ENCODE results near the gene TOR1A.
A peak's percentile ranks its signal among the peaks of the same experiment; 100 is the strongest.

Gene TOR1A, protein sequence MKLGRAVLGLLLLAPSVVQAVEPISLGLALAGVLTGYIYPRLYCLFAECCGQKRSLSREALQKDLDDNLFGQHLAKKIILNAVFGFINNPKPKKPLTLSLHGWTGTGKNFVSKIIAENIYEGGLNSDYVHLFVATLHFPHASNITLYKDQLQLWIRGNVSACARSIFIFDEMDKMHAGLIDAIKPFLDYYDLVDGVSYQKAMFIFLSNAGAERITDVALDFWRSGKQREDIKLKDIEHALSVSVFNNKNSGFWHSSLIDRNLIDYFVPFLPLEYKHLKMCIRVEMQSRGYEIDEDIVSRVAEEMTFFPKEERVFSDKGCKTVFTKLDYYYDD

DNA sequence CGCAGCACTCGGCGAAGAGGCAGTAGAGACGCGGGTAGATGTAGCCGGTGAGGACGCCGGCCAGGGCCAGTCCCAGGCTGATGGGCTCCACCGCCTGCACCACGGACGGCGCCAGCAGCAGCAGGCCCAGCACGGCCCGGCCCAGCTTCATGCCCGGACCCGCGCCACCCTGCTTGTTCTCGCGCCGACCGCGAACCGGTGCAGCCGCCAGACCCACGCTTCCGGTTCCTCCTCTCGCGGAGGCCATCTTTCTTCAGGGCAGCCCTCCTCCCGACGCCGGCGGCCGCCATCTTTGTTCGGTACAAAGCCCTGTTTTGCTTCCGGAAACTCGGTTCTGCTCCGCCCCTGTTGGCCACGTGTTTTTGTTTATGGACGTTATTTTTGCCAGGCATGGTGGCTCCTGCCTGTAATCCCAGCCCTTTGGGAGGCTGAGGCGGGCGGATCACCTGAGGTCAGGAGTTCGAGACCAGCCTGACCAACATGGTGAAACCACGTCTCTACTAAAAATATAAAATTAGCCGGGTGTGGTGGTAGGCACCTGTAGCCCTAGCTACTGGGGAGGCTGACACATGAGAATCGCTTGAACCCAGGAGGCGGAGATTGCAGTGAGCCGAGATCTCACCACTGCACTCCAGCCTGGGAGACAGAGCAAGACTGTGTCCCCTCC is at the start of gene TOR1A:
Gene TOR1A, minus strand, starts transcription at position 202 of the 667 bp plus-strand sequence. Its CDS starts 51 bp downstream, at position 151.
- DNase-seq (ENCODE audit: low read depth in 2 of 2): peak; percentile 84 to 85

DNA sequence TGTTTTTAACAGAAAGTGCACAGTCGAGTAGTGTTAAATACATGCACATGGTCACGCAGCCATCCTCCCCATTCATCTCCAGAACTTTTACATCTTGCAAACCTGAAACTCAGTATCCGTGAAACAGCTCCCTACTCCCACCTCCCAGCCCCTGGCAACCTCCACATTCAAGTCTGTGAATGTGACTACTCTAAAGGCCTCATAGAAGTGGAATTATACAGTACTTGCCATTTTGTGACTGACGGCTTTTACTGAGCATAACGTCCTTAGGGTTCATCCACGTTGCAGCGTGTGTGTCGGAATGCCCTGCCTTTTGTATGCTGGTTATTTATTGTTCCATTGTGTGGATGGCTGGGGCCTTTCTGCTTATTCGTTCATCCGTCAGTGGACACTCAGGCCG is 47.1 kb upstream of the TOR1A start:
- DNase-seq (ENCODE audit: low read depth in 2 of 2): no peak

DNA sequence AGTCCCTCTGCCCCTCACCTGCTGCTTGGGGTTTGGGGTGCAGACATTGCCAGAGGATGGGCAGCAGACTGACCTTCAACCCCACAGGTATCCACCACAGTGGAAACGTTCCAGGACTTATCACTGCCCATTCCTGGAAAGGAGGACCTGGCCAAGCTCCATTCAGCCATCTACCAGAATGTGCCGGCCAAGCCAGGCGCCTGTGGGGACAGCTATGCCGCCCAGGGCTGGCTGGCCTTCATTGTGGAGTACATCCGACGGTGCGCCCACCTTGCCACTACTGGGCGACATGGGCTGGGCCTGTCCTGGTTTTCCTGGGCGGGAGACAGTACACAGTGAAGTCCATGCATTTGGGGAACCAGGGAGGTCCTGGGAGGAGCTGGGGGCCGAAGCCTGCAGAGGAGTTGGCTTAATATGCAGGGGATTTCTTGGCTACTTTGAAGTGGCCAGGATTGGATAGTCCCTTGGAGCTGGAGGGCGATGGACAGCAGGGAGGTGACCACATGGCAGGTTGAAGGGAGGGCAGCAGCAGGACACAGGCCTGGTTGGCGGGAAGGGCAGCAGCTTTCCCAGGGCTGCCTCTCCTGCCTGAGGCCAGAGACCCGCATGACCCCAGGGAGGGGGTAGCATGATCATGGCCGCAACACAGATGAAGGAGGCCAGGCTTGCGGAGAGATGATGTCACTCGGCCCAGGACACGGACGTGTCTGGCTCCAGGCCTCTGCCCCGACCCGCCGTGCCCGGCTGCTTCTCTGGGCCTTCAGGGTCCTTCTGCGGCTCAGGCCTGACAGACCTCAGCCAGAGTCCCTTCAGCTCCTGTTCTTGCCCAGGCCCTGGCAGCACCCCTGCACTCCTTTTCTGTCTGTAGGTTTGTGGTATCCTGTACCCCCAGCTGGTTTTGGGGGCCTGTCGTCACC is 45.9 kb upstream of the TOR1A start:
- no peak for DNase-seq (ENCODE audit: low read depth in 2 of 2)

DNA sequence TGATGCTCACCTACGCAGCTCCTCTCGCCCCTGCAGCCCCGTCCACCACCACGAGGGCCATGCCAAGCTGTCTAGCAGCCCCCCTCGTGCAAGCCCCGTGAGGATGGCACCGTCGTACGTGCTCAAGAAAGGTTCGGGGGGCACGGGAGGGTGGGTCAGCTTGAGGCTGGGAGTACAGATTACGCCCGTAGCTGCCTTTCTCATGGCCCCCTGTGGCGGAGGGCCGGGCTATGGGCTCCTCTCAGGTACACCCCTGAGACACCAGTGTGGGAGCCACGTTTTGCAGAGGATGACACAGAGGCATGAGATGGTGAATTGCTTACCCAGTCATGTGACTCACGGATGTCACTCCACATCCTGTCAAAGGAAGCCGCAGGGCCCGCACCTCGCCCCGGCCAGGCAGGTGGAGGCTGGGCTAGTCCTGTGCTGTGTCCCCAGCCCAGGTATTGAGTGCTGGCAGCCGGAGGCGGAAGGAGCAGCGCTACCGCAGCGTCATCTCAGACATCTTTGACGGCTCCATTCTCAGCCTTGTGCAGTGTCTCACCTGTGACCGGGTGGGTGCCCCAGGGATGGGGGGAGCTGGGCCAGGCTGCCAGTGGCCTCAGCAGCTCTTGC is 45.0 kb upstream of the TOR1A start:
- DNase-seq (ENCODE audit: low read depth in 2 of 2): no peak

DNA sequence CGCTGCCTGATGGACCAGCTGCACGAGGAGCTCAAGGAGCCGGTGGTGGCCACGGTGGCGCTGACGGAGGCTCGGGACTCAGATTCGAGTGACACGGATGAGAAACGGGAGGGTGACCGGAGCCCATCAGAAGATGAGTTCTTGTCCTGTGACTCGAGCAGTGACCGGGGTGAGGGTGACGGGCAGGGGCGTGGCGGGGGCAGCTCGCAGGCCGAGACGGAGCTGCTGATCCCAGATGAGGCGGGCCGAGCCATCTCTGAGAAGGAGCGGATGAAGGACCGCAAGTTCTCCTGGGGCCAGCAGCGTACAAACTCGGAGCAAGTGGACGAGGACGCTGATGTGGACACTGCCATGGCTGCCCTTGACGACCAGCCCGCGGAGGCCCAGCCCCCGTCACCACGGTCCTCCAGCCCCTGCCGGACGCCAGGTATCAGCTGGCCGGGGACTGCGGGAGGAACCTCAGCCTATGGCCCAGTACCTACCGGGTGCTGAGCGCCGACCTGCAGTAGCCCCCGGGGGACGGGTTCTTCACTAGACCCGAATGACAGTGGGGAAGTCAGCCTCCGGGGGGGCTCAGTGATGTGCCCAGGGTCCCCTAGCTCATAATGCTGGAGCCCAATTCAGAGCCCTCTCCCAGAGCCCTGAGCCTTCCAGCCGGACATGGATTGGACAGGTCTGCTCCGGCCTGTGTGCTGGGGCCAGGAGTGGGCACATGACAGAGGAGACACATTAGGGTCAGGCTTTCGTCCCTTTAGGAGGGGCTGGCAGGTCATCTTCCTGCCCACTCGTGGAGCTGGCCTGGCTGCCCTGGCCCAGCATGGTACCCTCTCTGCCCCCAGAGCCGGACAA is 44.3 kb upstream of the TOR1A start:
- no peak for DNase-seq (ENCODE audit: low read depth in 2 of 2)

DNA sequence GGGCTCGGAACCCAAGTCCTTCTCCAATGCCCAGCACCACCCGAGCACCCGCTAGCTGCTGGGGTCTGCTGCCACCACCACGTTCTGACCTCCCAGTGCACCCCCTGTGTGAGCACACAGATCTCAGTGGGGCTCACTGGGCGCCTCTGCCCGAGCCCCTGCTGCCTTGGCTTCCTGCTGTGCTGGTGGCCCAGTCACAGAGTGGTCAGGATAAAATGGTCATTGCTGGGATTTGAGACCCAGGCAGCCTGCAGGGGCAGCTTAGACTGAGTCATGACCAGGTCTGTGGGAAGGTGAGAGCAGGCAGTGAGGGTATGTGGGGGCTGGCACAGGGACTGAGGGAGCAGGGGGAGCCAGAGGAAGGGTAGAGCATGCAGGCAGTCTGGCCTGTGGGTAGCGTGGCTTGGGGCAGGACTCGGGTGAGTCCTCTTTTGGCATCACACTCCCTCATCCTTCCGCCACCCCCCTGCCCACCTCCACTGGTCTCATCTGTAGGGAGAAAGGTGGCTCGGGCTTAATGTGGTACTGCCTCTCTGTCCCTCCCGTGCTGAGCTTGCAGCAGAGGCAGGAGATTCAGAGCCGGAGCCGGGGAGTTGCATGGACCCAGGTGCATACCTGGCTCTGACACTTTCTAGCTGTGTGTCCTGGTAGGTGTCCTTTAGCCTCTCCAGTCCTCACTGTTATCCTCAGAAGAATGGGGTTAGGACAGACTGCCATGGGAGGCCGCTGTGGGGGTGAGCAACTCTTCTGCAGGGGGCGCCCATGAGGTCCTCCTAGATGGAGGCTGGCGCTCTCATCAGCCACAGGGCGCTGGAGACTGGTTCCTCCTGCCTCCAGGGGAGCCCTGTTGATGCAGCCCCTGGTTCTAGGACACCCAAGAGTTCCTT is 43.4 kb upstream of the TOR1A start:
- no peak for DNase-seq (ENCODE audit: low read depth in 2 of 2)

DNA sequence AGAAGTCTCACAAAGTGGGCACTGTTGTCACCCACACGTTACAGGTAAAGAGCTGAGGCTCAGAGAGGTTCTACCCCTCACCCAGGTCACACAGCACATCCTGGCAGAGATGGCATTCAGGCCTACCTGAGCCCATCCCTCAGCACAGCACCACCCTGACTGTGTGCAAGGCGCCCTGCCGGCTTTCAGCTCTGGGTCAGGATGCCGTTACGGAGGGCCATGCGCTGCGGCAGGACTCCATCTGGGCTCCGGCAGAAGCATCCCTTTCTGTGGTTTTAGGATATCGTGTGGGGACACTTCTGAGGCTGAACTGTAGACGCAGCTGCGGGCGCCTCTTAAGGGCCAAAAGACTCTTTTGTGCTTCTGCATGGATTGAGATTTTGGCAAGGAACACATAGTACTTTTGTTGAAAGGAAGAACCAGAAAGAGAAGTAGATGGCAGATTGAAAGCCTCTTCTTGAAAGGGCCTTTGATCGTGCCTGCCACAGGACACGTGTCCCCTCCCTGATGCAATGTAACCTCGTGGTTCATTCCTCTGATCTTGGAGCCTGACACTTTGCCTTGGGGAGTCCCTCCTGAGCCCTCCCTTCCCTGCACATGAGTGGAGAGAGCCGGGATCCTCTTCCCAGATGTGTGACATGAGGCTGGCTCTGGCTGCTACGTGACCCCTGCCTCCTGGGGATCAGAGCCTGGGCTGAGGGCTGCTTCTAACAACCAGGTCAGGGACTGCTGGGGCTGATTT is 42.6 kb upstream of the TOR1A start:
- DNase-seq (ENCODE audit: low read depth in 2 of 2): no peak

DNA sequence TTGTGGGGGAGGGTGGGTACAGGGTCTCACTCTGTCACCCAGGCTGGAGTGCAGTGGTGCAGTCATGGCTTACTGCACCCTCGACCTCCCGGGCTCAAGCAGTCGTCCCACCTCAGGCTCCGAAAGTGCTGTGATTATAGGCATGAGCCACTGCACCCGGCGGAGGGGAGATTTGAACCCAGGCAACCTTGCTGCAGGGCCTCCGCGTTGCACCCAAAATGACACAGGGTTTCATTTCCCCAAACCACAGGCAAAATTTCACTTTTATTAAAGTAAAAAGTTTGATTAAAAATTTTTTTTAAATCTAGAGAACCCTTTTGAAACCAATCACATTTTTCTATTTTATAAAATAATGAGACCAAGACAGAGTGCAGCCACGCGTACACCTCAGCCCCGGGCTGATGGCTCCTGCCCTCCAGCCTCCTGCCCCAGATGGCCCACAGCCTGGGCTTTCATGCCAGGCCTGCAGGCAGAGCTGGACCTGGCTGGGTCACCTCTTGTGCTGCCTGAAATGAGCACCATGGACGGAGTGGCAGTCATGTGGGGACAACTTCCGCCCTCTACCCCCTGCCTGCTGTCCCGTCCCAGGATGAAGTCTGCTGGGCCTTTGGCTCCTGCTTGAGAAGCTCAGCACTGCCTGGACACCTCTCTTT is 41.9 kb upstream of the TOR1A start:
- DNase-seq (ENCODE audit: low read depth in 2 of 2): no peak

DNA sequence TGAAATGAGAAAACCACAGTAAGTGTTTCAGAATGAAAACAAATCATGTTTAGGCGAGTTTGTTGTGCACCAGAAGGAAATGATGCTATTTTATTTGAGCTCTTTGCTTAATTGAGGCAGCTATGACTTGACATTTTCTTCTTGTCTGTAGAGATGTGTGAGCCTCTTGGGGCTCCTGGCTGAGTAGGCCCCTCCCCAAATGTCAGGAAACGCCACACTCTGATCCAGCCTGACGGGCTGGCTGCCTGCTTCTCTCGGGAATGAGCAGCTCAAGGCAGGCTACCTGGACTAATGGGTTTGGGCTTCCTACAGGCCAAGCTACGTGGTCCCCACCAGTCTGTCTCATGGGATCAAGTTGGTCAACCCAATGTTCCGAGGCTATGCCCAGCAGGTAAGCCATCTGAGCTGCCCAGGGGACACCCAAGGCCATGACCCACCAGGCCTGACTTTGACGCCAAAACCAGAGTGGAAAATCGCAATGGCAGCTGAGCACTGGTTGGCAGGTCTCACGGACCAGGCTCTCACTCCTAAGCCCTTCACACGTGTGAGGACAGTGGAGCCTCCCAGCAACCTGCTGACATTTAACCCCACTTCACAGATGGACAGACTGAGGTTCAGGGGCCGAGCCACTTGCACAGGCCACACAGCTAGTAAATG is 41.2 kb upstream of the TOR1A start:
- no peak for DNase-seq (ENCODE audit: low read depth in 2 of 2)

DNA sequence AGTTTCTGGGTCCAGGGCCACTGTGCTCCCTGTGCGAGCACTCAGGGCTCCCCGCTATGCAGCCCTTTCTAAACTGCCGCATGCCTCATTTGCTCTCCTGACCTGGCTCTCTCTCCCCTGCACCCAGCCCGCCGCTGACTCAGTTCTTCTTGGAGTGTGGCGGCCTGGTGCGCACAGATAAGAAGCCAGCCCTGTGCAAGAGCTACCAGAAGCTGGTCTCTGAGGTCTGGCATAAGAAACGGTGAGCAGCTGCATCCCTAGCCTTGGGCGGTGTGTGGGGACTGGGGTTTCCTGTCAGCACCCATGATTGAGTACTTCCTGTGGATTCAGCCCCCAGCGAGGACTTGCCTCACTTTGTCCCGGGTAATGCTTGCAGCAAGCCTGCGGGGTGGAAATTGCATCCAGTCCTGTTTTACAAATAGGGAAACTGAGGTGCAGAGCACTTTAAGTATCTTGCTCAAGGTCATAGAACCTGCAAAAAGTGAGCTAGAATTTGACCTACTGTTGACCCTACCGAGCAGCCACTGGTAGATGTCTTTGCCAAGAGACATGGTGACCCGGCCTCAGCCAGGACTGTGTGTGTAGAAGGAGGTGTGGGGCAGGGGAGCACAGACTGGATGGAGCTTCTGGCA is 39.2 kb upstream of the TOR1A start:
- peak; percentile 54 to 55 for DNase-seq (ENCODE audit: low read depth in 2 of 2)

DNA sequence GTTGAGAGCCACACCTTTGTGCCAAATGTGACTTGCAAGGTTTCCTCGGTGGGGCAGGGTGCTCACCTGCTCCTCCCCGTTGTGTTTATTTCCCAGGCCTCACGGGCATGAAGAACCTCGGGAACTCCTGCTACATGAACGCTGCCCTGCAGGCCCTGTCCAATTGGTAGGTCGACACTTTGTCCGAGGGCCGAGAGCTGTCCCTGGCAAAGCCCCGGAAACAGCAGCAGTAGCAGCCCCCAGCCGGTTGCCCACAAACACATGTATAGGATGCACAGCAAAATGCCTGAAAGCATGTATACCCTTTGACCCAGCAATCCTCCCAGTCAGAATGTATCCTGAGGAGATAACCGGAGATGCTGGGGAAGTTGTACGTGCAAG is 37.5 kb upstream of the TOR1A start:
- no peak for DNase-seq (ENCODE audit: low read depth in 2 of 2)

DNA sequence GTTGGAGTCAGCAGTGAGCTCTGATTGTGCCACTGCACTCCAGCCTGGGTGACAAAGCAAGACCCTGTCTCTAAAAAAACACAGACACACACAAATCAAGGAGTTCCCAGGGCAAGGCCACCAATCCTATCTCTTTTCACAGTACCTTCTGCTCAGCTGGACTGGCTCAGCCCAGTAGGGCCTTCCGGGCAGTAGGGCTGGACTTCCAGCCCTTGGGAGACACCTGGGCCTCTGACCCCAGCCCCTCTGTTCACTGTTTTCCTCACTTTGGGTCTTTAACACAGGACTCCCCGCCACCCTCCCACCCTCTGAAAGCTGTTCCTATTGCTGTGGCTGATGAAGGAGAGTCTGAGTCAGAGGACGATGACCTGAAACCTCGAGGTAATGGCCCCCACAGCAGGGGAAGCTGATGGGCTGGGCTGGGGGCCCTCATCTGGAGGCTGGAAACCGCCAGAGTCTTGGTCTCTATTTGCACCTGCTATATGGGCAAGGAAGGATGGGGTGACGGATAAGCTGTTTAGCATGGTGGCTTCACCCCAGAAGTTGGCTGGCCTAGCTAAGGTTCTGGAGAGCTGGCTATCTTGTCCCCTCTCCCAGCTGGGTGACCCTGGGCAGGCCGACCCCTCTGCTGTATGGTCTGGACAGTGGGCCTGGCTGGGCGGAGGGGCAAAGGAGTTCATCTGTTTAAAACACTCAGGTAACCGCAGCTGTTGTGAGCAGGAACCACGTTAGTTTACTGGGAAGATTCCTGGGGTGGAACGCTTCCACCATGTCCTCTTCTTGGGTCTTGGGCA is 36.9 kb upstream of the TOR1A start:
- no peak for DNase-seq (ENCODE audit: low read depth in 2 of 2)

DNA sequence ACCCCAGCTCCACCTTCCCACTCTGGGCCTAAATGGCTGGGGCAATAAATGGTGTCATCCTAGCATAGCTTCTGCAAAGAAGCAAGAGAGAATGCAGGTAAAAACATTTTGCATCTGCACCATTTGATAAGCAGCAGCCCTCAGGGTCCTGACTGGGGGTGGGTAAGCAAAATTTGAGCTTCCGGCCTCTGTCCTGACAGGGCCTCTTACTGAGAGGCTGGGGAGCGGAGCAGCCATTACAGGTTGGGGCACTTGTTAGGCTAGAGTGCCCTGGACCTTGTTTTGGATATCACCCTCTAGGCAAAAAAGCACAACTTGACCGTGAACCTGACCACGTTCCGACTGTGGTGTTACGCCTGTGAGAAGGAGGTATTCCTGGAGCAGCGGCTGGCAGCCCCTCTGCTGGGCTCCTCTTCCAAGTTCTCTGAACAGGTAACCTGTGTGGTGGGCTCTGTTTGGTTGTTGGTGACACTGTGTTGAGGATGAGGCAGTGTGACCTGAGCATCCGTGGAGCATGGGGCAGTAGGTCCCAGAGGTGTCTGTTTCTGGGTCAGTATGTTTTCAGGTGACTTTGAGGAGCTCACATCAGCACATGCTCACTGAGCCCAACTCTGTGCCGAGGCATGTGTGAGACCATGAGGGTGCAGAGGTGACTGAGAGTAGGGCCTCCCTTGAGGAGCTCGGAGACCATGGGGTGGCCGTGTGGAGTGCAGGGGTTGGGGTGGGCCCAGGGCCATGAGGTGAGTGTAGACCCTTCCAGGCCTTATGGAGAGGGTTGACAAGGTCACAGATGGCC is 34.4 kb upstream of the TOR1A start:
- DNase-seq (ENCODE audit: low read depth in 2 of 2): no peak

DNA sequence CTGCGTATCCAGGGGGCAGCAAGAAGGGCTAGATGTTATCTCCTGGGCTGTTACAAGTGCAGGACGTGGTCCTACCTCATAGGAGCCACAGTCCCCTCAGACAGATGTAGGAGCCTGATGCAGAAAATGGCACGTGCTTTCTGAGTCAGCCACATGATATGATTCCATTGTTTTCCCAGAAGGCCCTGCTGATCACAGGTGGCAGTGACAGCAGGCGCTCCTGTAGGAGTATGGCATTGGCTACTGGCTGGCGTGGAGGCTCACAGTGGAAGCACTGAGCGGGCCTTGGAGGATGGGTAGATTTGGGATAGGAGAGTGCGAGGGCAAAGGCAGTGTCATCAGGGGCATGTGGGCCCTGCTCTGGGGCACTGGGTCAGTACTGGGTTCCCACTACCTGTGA is 33.3 kb upstream of the TOR1A start:
- no peak for DNase-seq (ENCODE audit: low read depth in 2 of 2)

DNA sequence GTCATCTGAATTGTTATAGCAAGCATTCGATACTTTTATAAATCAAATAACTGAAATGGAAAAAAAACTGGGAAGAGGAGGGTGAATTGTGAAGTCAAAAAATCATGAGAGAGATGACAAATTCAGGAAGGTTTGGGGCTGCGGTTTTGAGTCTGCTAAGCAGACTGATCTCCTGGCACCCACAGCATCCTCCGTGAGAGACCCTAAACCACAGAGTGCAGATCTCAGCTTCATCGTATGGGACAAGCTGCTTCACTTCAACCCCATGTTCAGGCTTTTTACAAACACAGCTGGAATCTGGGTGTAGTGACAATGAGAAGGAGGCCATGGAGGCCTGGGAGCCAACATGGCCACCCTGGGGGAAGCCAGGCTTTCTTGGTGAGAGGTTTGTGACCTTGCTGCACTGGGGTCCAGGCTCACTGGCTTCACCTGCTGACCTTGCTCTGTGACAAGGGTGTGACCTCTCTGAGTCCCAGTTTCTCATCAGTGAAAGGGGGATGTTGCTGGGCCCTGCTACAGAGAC is 30.7 kb upstream of the TOR1A start:
- DNase-seq (ENCODE audit: low read depth in 2 of 2): no peak

DNA sequence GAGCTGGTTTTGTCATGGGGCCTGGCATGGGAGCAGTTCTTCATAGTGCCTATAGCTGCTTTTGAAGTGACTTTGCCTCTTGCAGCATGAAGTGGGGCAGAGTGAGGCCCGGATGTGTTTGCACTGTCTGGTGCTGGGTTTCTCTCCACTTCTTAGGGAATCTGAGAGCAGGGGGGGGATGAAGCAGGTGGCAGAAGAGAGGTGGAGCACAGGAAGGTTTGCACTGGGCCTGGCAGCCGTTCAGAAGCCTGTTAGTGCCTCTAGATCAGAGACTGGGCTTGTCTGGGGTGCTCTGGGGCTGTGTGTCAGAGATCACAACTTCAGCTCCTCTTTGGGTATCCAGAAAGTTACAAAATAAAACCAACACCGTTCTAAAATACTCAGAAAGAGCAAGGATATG is 29.7 kb upstream of the TOR1A start:
- no peak for DNase-seq (ENCODE audit: low read depth in 2 of 2)
